ENCODE data around the gene OPRD1. TPM values are rescaled to one million over a fixed set of nuclear protein-coding genes. Genes with fewer than 3 reads are reported as not detected.
"Not testable (repeated sequence)": the region's sequence is repeated elsewhere in the genome, so short reads cannot be mapped to it uniquely, and the experiment has no call there.

Gene OPRD1
- total RNA-seq, 1 donor from 2014 or later: not detected

DNA sequence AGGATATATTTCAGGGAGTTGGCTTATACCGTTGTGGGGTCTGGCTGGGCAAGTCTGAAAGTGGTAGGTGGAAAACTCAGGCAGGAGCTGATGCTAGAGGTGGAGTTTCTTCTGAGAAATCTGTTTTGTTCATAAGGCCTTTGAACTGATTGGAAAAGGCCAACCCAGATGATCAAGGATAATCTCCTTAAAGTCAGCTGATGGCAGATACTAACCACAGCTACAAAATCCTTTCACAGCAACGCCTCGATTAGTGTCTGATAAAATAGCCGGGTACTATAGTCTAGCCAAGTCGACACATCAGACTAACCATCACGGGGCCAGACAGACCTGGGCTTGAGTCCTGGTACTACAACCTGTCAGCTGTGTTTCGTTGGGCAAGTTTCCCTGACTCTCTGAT is 21.4 kb downstream of the OPRD1 start:
- intact Hi-C loops (cut with DNase I): no loop called here
- ATAC-seq: no peak
- DNase-seq (ENCODE audit: missing footprints): no peak

DNA sequence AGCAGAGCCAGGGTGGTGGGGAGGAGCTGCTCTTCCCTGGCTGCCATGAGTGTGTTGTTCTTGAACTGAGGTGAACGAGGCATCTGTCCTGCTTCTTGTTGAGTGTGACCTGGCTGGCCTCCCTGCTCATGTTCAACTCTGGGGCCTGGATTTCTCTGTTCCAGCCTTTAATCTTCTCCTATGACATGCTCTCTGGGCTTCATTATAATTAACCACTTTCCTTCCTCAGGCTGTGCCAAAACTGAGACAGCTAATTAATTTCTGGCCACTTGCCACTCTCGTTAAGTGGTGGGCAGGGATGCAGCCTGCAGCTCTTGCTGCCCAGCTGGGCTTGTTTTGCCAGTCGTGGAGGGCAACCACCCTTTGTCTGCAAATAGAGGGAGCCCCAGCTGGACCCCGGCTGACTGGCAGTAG is 23.3 kb downstream of the OPRD1 start:
- no peak for DNase-seq (ENCODE audit: missing footprints)
- peak; percentile 64 for ATAC-seq
- intact Hi-C loops (cut with DNase I): no loop called here

DNA sequence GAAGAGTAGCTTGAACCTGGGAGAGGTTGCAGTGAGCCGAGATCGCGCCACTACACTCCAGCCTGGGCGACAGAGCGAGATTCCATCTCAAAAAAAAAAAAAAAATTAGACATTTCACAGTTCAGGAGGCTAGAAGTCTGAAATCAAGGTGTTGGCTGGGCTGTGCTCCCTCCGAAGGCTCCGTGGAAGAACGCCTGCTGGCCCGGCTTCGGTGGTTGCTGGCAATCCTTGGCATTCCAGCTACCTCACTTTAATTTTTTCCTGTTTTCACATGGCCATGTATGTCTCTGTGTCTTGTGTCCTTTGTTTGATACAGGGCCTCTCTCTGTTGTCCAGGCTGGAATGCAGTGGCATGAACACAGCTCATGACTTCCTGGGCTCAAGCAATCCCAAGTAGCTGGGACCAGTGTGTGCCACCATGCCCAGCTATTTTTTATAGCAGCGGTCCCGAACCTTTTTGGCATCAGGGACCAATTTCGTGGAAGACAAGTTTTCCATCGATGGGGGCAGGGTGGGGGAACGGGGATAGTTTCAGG is 24.5 kb downstream of the OPRD1 start:
- ATAC-seq (no peak), DNase-seq (ENCODE audit: missing footprints) (no peak)
- intact Hi-C loops (cut with DNase I): no loop called here

DNA sequence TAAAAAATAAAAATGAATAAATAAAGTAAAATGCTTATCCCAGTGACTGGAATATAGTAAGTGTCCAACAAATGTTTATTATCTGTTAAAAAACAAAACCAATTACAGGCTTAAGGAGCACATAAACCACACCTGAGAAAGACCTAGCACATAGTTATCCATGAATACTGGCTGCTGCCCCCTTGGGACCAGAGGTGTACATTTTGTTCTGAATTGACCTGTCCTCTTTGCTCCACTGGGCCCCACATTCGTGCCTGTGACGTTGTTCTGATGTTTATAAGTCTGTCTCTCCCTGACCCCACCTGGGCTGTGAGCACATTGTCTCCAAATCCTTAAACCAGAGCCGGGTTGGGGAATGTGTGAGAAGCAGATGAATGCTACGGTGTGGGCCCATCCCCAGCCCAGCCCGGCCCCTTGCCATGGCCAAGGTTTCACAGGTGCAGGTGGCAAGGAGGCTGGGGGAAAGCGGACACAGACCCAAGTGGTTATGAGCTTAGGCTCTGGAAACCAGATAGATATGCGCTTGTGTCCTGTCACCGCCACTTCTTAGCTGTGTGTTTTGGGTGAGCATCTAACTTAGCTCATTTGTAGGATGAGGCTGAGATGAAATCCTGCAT is 29.1 kb downstream of the OPRD1 start:
- intact Hi-C loops (cut with DNase I): no loop called here

DNA sequence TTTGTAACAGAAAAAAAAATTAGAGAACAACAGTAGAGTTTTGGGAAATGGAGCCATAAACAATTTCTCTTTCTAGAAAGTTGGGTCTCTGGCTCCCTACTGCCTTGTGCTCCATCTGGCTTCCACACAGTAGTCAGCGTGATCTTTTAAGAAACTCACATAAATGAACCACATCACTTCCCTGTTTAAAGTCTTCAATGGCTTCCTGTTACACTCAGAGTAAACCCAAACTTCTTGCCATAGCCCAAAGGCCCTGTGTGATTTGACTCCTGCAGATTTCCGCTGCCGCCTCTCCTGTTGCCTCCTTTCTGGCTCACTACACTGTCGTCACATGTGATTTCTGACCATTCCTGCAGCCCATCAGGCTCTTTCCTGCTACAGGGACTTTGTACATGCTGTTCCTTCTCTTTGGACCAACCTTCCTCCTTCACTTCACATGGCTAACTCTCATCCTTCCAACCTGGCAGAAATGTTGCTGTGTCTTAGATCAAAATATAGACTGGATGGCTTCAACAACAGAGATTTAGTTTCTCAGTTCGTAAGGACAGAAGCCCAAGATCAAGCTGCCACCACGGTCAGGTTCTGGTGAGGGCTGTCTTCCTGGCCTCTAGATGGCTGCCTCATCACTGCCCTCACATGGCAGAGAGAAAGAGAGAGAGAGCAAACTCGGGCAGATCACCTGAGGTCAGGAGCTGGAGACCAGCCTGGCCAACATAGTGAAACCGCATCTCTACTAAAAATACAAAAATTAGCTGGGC is 34.0 kb downstream of the OPRD1 start:
- DNase-seq (ENCODE audit: missing footprints) (no peak), ATAC-seq (no peak)
- intact Hi-C loops (cut with DNase I): no loop called here

More for the DNA sequence above, 29.1 kb downstream of the OPRD1 start:
- no peak for DNase-seq (ENCODE audit: missing footprints)
- no peak for ATAC-seq

DNA sequence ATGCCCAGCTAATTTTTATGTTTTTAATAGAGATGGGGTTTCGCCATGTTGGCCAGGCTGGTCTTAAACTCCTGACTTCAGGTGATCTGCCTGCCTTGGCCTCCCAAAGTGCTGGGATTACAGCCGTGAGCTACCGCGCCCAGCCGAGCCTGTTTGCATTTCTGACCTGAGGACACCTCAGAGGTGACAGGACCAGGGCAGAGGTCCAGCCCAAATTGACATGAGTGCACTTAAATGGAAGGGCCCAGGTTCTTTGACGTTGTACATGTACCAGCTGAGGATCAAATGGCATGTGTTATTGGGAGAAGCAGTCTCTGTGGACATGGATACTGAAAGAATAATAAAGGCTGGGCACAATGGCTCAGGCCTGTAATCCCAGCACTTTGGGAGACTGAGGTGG is 35.2 kb downstream of the OPRD1 start:
- intact Hi-C loops (cut with DNase I); DNase-seq (ENCODE audit: missing footprints); ATAC-seq: not testable (repeated sequence)

DNA sequence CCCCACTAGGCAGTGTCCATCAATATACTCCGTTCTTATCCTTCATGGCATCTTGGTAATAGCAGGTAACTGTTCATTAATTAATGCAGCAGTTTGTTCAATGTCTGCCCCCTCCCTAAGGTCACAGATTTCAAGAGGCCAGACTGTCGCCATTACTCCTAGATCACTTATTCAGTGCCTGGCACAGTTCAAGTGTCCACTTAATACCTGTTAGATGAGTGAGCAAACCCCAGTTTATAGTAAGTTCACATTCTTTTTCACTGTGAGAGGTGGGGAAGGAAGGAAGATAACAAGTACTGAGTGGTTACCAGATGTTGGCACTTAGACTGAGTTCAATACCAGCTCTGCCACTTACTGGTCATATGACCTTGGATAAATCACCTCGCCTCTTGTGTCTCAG is 36.4 kb downstream of the OPRD1 start:
- no peak for DNase-seq (ENCODE audit: missing footprints)
- intact Hi-C loops (cut with DNase I): no loop called here
- no peak for ATAC-seq

DNA sequence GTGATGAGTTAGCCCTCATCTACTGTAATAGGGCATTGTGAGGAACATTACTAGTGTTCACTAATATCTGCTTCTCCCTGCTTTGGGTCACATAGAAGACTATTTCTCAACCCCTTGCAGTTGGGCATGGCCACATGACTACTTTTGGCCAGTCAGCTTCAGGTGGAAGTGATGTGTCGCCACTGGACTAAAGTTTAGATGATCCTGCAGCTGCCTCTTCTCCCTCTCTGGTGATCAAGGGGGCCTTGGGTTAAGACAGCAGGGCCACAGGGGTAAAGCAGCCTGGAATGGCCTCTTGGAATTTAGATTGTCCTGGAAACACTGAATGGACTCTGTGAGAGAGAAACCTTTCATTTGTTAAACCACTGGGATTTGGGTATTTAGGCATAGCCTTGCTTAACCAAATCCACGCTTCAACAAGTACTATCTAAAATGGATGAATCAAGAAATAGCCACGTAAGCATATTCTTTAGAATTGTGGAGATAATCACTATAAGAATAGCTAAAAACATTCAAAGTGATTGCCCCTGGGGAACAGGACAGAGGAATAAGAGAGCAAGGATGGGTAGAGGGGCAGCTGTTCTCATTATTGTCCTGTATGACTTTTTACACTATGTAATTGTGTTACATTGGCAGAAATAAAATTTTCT is 41.2 kb downstream of the OPRD1 start:
- no peak for ATAC-seq
- no peak for DNase-seq (ENCODE audit: missing footprints)
- intact Hi-C loops (cut with DNase I): no loop called here

DNA sequence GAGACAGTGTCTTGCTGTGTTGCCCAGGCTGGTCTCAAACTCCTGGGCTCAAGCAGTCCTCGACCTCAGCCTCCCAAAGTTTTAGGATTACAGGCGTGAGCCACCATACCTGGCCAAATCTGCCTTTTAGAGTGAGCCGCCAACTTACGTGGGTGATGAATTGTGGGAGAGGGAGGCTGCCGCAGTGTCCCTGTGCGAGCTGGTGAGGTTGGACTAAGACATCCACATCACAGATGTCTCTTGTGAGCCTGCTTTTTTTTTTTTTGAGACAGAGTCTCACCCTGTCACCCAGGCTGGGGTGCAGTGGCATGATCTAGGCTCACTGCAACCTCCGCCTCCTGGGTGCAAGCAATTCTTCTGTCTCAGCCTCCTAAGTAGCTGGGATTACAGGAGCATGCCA is 42.4 kb downstream of the OPRD1 start:
- DNase-seq (ENCODE audit: missing footprints); ATAC-seq; intact Hi-C loops (cut with DNase I): not testable (repeated sequence)

DNA sequence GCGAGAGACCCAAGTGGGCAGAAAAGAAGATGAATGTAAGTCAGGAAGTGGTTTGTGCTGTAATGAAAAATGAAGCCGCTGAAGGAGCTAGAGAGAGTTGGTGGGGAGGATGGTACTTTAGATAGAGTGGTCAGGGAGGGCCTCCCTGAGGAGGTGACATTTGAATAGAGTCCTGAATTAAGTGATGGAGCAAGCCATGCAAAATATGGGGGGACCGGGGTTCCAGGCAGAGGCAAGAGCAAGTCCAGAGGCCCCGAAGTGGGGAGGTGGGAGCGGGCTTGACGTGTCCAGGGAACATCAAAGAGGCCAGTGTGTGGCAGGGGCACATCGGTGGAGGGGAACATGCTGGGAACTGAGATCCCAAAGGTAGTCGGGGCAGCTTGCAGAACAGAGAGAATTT is 43.1 kb downstream of the OPRD1 start:
- ATAC-seq (no peak), DNase-seq (ENCODE audit: missing footprints) (no peak)
- intact Hi-C loops (cut with DNase I): no loop called here

DNA sequence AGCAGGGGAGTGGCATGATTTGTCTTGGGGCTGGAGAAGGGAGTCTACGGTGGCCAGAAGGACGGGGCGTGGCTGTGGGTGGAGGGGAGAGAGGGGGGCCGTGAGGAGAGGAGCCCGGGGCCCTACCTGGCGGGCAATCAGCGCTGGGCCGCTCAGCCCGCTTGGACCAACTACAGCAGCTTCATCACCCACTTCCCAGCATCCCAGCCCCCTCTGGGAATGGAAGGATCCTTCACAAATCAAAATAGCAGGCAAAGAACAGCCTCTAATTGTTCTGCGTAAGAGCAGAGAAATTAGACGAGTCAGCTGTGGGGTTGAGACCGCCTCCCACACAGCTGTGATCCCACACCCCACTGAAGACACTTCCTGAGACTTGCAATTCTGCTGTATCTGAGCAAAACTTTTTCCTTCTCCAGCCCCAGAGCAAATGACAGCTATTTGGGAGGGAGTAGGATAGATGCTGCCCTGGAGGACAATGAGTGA is 43.5 kb downstream of the OPRD1 start:
- intact Hi-C loops (cut with DNase I): no loop called here
- ATAC-seq: no peak
- no peak for DNase-seq (ENCODE audit: missing footprints)

DNA sequence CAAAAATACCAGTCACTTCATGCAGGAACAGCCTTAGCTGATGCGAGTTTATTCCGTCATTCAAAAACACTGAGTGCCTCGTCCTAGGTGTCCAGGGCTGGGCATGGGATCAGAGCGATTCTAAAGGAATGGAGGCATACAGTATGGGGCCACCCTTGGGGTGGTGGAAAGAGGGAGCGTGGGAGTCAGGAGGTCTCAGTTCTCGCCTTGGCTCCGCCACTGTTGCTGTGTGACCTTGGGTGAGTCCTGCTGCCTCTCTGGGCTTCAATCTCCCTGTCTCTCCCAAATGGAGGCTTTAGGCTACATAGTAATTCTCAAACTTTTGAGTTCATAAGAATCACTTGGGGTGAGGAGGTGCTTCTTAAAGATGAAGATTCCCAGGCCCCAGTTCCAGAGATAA is 44.0 kb downstream of the OPRD1 start:
- intact Hi-C loops (cut with DNase I): no loop called here
- ATAC-seq (no peak), DNase-seq (ENCODE audit: missing footprints) (no peak)

DNA sequence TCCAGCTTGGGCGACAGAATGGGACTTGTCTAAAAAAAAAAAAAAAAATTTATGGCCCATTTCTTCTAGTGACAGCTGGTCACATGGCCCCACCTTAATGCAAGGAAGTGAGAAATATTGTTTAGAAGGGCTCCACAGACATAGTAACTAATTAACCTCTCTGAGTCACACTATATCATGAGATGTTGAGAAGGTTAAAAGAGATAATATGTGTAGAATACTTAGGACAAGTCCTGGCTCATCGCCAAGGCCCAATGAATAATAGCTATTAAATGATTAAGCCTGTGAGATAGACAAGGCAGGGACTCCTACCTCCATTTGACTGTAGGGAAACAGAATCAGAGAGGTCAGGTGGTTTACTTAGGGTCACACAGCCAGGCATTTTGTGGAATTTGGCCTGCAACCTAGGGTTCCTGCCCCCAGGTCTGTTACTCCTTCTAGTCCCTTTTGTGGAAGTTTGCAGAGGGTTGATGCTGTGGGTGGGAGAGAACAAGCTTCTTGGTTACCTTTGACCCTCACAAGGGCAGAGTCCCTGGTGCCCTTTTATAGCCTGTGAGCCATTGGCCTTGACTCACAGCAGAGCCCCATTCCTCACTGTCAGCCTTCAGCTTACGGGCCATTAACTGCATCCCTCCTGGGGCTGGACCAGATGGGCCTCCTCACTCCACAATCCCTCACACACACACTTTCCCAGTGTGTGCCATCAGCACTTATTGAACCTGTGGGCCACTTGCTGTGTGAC is 48.5 kb downstream of the OPRD1 start:
- ATAC-seq (no peak), DNase-seq (ENCODE audit: missing footprints) (no peak)
- intact Hi-C loops (cut with DNase I): no loop called here

DNA sequence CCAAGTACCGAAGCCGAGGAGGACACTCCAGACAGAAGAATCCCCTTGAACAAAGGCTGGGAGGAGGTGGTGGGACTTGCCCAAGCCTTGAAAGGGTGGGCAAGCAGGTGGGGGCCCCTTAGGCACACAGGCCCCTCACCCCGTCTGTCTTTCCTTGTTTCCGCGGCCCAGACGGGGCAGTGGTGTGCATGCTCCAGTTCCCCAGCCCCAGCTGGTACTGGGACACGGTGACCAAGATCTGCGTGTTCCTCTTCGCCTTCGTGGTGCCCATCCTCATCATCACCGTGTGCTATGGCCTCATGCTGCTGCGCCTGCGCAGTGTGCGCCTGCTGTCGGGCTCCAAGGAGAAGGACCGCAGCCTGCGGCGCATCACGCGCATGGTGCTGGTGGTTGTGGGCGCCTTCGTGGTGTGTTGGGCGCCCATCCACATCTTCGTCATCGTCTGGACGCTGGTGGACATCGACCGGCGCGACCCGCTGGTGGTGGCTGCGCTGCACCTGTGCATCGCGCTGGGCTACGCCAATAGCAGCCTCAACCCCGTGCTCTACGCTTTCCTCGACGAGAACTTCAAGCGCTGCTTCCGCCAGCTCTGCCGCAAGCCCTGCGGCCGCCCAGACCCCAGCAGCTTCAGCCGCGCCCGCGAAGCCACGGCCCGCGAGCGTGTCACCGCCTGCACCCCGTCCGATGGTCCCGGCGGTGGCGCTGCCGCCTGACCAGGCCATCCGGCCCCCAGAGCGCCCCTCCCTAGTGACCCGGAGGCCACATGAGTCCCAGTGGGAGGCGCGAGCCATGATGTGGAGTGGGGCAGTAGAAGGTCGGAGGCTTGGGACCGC is 50.8 kb downstream of the OPRD1 start:
- no peak for ATAC-seq
- no peak for DNase-seq (ENCODE audit: missing footprints)
- intact Hi-C loops (cut with DNase I): no loop called here

DNA sequence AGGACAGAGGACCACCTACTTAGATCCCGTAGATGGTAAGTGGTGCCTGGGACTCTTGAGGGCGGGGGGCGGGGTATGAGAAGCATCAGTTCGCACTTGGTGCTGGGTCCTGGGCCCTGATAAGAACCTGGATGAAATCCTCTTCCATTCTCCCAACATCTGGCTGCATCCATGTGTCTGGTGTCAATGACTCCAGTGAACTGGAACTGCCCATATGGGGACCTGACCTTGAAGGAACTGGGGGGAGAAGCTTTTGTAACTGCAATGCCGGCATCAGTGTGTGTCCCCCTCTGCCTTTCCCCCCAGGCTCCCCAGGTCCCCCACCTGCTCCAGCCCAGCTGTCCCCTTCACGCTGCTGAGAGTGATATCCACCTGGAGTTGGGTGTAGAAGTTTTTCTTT is 52.7 kb downstream of the OPRD1 start:
- intact Hi-C loops (cut with DNase I): no loop called here
- no peak for DNase-seq (ENCODE audit: missing footprints)
- ATAC-seq: no peak

DNA sequence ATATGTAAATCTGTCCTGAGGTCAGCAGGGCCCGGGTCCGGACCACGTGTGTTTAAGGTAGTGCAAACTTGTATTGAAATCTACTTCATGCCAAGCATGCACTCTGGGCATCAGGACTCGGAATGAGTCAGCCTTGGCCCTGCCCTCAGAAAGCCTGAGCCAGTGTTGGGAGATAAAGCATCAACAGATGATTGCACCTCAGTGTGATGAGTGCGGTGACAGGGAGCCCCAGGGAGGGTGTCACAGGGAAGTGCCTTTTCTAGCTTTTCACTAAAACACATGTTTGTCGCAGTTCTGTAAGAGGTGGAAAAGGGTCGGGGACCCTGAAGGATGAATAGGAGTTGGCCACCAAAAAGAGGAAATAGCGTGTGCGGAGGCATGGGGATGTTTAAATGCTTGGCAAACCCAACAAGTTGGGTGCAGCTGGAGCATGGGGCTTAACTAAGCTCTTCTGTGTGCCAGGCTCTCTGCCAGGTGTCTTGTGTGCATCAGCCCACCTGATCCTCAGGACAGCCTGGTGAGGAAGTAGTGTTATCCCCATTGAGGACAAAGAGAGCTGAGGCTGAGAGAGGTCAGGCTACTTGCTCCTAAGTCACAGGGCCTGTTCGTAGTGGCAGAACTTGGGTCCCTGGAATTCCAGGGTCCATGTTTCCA is 54.2 kb downstream of the OPRD1 start:
- DNase-seq (ENCODE audit: missing footprints): no peak
- no peak for ATAC-seq
- intact Hi-C loops (cut with DNase I): no loop called here

DNA sequence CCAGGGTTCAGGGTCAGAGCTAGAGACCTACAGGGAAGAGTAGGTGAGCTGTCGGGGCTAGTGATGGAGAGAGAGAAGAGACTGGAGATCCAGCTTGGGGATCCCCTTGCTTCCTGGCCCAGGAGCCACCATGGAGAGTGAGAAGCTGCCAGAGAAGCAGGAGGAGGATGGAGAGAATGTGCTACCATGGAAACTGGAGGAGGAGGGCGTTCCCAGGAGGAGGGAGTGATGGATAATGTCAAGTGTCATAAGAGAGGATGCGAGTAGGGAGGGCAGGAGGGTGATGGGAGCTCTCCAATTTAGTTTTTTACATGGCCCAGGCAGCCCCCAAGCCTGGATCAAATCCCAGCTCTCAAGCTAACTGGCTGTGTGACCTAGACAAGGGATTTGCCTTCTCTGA is 55.9 kb downstream of the OPRD1 start:
- intact Hi-C loops (cut with DNase I): no loop called here

DNA sequence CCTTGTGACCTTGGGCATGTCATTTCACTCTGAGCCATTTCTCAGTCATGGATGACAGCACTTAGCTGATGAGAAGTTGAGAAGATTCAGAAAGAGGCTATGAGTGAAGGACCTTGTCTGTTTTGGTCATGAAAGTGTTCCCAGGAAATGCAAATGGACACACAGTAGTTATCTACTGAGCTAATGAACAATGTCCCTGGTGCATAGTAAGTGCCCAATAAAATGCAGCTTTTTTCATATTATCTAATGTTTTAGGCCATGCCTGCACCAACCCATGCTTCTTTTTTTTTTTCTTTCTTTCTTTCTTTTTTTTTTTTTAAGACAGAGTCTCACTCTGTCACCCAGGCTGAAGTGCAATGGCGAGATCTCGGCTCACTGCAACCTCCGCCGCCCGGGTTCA is 58.0 kb downstream of the OPRD1 start:
- no peak for DNase-seq (ENCODE audit: missing footprints)

More for the DNA sequence above, 55.9 kb downstream of the OPRD1 start:
- DNase-seq (ENCODE audit: missing footprints): no peak
- no peak for ATAC-seq

More for the DNA sequence above, 58.0 kb downstream of the OPRD1 start:
- intact Hi-C loops (cut with DNase I): loop anchor here (10.0 kb wide), 1 partner anchor 515 kb away; no protein-coding TSS in a partner anchor
- no peak for ATAC-seq
